SK-N-MC (cell line): ENCODE data around the gene KCNJ4.

Source experiments
- EZH2 ChIP-seq: fragments of 200-600 bp; sonication (generic); IDR thresholded peaks from one replicate; pipeline ENCODE4 v1.6.1; 2017; ENCODE audit warnings: antibody characterized with exemption
- FOXP2 ChIP-seq: optimal IDR thresholded peaks from 2 replicates; pipeline ENCODE3; 2011; ENCODE audit warnings: mild to moderate bottlenecking, moderate library complexity; ENCODE audit not compliant: insufficient read depth; ENCODE audit errors: extremely low read length, control extremely low read depth
- POLR2AphosphoS5 ChIP-seq: IDR thresholded peaks from 2 replicates; pipeline ENCODE4 v1.6.1; 2012; ENCODE audit warnings: mild to moderate bottlenecking, low read depth, low read length, borderline replicate concordance

GRCh38 chr22:38494498-38494897, 39.5 kb upstream of the KCNJ4 start:
- TF ChIP-seq POLR2AphosphoS5 (no peak), EZH2 (no peak), FOXP2 (no peak)
